Stimulated activated CD8-positive, alpha-beta memory T cell treated with anti-CD3 and anti-CD28 coated beads, Interleukin-2, amount 100 ng/mL, for 48 hours (primary cell): Measurements from ENCODE around the gene LRRC59.
A peak's percentile ranks its signal among the peaks of the same experiment; 100 is the strongest.
"Not testable (repeated sequence)": the region's sequence is repeated elsewhere in the genome, so short reads cannot be mapped to it uniquely, and the experiment has no call there.

Source experiments
- DNase-seq, 2 donors: peaks; one replicate each; pipeline ENCODE4 v3.0.0-alpha.2; 2020; ENCODE audit warnings: low read depth in 2 of 2

LRRC59 gene

GRCh38 chr17:50347117-50347893, 50.0 kb downstream of the LRRC59 start:
- DNase-seq, result no peak

- DNase-seq, result peak; percentile 40 to 50
Measured at GRCh38 chr17:50346313-50347116, 50.8 kb downstream of the LRRC59 start.

GRCh38 chr17:50345432-50346312, 51.7 kb downstream of the LRRC59 start, which contains the start of gene XYLT2:
Gene XYLT2, plus strand, starts transcription at chr17:50346126. Its CDS starts 15 bp downstream, at chr17:50346141.
- DNase-seq, result peak; percentile 86 to 87

- no peak for DNase-seq
Measured at GRCh38 chr17:50344731-50345365, 52.5 kb downstream of the LRRC59 start.

GRCh38 chr17:50339381-50339780, 57.9 kb downstream of the LRRC59 start:
- DNase-seq, result no peak

- DNase-seq, result no peak
Measured at GRCh38 chr17:50338645-50339044, 58.7 kb downstream of the LRRC59 start.

GRCh38 chr17:50337956-50338355, 59.4 kb downstream of the LRRC59 start:
- DNase-seq, result no peak

GRCh38 chr17:50333291-50334057, 63.8 kb downstream of the LRRC59 start:
- DNase-seq, result not testable (repeated sequence)

GRCh38 chr17:50332196-50332595, 65.1 kb downstream of the LRRC59 start:
- DNase-seq, result no peak
